GM19468 (cell line): ENCODE results near the gene LMO1.

Source experiments
- ATAC-seq: cut with Tn5 transposase; IDR thresholded peaks from one replicate; pipeline ENCODE4 v1.9.1; 2021; ENCODE audit warnings: mild to moderate bottlenecking, moderate library complexity, moderate number of reproducible peaks; ENCODE audit not compliant: unreplicated experiment; ENCODE audit errors: extremely low read depth

LMO1 gene

DNA sequence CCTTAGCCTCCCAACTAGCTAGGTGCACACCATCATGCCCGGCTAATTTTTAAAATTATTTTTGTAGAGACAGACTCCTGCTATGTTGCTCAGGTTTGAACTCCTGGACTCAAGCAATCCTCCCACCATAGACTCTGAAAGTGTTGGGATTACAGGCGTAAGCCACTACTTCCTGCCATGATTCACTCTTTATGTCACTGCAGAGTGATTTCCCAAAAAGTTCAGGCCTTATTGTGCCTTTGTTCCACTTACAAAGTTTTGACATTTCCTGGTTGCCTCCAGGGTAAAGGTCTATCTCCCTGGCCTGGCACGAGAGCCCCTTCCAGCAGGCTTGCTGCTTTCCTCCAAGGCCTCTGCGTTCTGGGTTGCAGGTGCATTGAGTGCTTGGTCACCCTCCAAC, 50.3 kb downstream of the LMO1 start:
- ATAC-seq = no peak

GRCh38 chr11:8209208-8209807, 54.4 kb downstream of the LMO1 start:
- no peak for ATAC-seq

DNA sequence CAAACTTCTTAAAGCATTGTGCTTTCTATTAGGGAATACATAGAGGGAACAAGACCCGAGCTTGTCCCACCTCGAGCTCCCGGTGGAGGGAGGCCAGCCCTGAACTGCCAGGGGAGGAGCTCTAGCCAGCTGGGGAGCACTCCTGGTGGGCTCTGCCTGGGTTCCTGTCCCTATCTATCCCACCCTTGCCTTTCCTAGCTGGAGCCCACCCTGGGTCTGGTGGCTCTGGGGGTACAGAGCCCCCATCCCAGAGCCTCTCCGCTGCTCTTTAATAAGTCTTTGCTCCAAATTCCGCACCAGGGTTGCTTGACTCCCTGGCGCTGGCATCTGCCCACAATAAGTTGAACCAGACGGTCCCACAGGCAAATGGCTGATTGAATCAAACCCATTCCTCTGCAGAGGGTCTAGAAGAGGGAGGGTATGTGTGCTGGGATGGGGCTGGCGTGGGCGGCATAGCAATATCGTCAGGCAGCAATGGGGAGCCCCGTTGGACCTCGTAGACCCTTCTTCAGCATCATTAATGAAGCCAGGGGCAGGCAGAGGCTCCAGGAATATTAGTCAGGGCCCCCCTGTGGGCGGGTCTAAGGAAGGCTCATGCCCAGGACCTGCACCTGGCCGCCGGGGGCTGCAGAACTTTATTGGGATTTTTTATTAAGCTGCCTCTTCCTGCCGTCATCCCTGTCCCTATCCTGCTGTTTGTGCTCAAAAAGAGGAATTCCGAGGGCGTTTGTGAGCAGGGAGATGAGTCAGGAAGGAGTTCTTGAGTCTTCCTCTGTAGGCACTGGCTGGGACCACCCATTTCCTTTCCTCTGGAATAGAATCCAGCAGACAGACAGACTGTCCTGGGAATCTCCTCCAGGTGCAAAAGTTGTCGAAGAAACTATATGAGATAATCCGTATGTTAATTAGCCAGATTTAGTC, 56.3 kb downstream of the LMO1 start:
- ATAC-seq = no peak

DNA sequence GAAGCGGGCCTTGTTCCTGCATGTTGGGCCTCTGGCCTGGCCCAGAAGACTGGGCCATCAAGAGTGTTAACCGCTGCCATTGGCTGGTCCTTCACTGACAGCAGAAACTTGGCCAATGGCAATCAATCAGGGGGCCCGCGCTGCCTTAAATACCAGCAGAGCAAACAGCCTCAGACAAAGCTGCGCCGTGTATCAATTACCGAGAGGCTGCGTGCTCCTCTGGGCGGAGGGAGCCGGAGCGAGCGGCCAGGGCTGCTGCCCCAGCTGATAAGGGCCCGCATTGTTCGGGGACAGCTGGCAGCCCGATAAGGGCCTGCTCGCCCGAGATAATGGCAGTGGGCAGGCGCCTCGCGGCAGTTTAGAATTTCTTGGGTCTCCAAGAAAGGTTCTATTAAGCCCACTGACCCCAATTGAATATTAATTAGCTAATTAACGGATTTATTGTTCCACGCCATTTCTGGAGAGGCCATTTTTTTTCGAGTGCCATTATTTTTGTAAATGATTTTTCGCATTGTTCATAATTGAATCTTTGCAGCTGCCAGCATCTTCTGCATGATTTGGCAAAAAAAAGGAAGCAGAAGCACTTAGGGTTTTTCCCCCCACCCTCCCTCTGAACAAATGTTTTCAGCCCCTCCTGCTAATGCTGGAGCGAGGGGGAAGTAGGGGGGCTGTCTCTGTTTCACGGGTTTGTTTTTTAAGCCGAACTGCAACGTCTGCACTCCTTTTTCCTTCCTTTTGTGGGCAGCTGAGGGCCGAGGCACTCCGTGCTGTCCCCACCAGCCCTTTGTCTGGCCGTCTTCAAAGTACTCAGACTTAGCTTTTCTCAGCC, 57.2 kb downstream of the LMO1 start:
- ATAC-seq = no peak

GRCh38 chr11:8205566-8205965, 58.1 kb downstream of the LMO1 start:
- ATAC-seq = no peak

GRCh38 chr11:8204596-8204995, 59.1 kb downstream of the LMO1 start:
- no peak for ATAC-seq

GRCh38 chr11:8204025-8204424, 59.7 kb downstream of the LMO1 start:
- no peak for ATAC-seq

DNA sequence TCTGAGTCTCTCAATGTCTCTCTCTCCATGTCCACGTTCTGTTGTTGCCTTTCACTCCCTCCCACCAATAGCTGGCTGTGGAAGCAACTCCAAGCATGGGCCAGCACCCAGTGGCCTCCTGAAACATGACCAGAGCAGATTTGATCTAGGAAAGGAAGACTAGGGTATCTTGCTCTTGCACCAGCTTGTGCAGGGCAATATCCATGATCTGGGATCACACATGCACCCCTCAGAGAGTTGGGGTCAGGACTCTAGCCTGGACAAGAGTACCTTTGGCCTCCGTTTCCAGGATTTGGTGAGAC, 60.3 kb downstream of the LMO1 start:
- ATAC-seq = no peak

DNA sequence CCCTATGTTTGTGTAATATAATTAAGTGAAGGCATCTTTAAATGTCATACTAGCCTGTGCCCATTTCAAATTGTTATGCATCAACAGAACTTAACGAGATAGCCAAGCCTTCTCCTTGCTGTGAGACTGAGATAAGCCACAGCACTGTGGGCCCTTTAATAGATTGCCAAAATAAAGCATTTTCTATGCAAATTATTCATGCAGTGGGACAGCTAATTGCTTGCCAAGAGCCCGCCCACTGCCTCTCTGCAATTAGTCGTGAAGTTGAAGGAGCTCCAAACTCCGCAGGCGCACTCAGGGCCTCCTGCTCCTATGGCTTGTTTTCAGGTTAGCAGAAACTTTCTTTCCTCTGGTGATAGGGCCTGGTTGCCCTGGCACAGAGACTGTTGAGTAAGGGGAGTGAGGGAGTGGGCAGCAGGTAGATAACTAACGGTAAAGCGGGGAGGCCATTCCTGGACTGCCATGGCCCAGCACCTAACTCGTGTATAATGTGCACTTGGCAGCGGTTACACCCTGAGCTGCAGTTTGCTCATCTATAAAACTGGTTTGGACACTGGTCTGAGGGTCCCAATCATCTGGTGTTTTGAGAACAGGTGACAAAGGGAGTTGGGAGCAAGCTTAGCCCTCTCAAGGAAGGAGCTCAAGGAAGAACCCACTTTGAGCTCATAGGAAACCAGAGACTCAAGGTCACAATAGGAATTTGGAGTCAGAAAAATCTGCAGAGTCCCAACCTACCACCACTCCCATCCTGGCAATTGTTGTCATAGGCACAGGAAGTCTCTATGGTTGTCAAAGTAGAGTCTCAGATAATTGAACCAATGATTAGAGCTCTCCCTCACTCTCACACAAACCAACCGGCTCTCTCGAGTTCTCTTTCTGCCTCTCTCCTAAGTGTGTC, 60.9 kb downstream of the LMO1 start:
- no peak for ATAC-seq

GRCh38 chr11:8201644-8202365, 61.9 kb downstream of the LMO1 start:
- ATAC-seq = peak; percentile 74

- ATAC-seq = no peak
These were observed 64.0 kb downstream of the LMO1 start for GRCh38 chr11:8199676-8200075.

GRCh38 chr11:8196749-8197148, 66.9 kb downstream of the LMO1 start:
- no peak for ATAC-seq

GRCh38 chr11:8194956-8195355, 68.7 kb downstream of the LMO1 start:
- no peak for ATAC-seq

GRCh38 chr11:8192896-8193209, 70.8 kb downstream of the LMO1 start:
- no peak for ATAC-seq

DNA sequence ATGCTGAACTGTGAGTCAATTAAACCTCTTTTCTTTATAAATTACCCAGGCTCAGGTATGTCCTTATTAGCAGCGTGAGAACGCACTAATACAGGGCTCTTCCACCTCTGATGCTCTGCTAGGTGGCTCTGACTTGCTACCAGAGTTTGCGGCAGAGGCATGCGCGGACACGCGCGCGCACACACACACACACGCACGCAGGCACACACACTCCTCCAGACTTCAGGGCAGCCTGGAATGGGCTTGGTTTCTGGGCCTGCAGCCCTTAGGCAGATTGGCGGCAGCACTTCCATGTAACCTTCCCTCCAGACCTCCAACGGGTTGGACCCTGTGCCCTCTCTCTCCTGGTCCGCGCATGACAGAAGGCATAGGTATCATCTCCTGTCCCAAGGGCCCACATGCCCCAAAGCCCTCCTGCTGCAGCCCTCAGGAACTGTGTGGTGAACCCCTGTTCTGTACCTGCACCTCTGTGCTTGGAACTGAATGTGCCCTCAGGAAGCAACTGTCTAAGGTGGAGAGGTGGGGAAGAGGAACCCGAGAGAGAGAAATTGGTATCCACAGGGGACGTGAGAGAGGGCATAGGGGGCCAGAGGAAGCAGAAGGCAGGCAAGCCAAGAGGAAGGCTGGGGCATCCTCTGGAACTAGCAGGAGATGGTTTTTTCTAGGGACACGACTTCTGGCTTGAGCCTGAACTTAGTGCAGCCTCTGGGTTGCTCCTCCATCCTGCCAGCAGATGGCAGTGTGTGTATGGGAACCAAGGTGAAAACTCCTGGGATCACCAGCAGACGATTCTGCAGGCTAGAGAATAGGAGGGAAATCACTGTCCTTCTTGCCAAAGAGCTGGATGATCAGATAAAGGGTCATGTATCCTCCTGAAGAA, 71.4 kb downstream of the LMO1 start:
- ATAC-seq = no peak

DNA sequence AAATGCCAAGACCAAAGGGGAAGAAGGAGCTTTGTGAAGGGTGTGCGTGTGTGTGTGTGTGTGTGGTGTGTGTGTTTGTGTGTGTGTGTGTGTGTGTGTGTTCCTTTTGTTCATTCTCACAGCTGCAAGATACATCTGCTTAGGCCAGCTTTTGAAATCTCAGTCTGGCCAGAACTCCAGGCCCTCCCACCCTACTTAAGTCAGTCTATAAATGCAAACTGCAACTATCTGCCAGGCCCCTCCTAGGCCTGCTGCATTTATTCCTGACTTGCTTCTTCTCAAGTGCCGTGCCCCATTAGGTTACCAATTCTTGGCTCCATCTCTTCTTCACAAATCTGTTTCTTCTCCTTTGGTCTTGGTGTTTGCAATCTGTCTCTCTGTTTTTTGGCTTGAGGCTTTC, 73.2 kb downstream of the LMO1 start:
- ATAC-seq = no peak

GRCh38 chr11:8186429-8186828, 77.2 kb downstream of the LMO1 start:
- no peak for ATAC-seq

DNA sequence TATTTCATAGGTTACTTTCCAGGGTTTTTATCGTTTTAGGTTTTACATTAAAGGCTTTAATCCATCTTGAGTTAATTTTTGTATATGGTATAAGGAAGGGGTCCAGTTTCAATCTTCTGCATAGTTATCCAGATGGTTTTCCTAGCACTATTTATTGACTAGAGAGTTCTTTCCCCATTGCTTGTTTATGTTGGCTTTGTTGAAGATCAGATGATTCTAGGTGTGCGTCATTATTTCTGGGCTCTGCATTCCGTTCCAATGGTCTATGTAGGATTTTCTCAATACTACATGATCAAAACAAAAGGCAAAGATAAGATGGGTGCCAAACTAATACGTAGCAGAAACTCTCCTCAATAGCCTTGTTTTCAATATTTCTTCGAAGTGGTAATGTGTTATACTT, 80.6 kb downstream of the LMO1 start:
- ATAC-seq = no peak

- no peak for ATAC-seq
These were observed 83.2 kb downstream of the LMO1 start for GRCh38 chr11:8180469-8180868.
